KMS-11 (cell line): ENCODE data around the gene CTDP1.

Source experiments
- H2AFZ ChIP-seq: fragments of 200-600 bp; sonication (generic); 2 replicates; pipeline ENCODE4 v1.6.1; 2016; ENCODE audit warnings: antibody characterized with exemption, mixed run types, low read depth
- H3K27ac ChIP-seq: fragments of 200-600 bp; sonication (generic); 2 replicates; pipeline ENCODE4 v1.6.1; 2016; ENCODE audit warnings: mild to moderate bottlenecking, mixed run types
- H3K27me3 ChIP-seq: fragments of 200-600 bp; sonication (generic); 2 replicates; pipeline ENCODE4 v1.6.1; 2017; ENCODE audit warnings: mild to moderate bottlenecking, low read depth, mixed run types, moderate library complexity; ENCODE audit not compliant: insufficient read depth
- H3K36me3 ChIP-seq: fragments of 200-600 bp; sonication (generic); 2 replicates; pipeline ENCODE4 v1.6.1; 2017; ENCODE audit warnings: mild to moderate bottlenecking, mixed run types; ENCODE audit not compliant: insufficient read depth
- H3K4me1 ChIP-seq: fragments of 200-600 bp; sonication (generic); 2 replicates; pipeline ENCODE4 v1.6.1; 2016; ENCODE audit warnings: mild to moderate bottlenecking, low read depth, mixed run types; ENCODE audit not compliant: poor library complexity, severe bottlenecking
- H3K4me2 ChIP-seq: fragments of 200-600 bp; sonication (generic); 2 replicates; pipeline ENCODE4 v1.7.0; 2016; ENCODE audit warnings: mild to moderate bottlenecking, mixed run types
- H3K4me3 ChIP-seq: fragments of 200-600 bp; sonication (generic); IDR thresholded peaks from 2 replicates; pipeline ENCODE4 v1.6.1; 2017; ENCODE audit warnings: low read depth, low read length, mixed read lengths; ENCODE audit not compliant: insufficient read depth
- H3K79me2 ChIP-seq: fragments of 200-600 bp; sonication (generic); 2 replicates; pipeline ENCODE4 v1.6.1; 2016; ENCODE audit warnings: low read depth, mixed run types; ENCODE audit not compliant: insufficient read depth
- H3K9ac ChIP-seq: fragments of 200-600 bp; sonication (generic); 2 replicates; pipeline ENCODE4 v1.6.1; 2016; ENCODE audit warnings: mild to moderate bottlenecking, mixed run types
- H4K20me1 ChIP-seq: fragments of 200-600 bp; sonication (generic); 2 replicates; pipeline ENCODE4 v1.6.1; 2016; ENCODE audit warnings: mild to moderate bottlenecking, mixed run types; ENCODE audit not compliant: insufficient read depth
- TF ChIP-seq, protein P1 (sequence below): fragments of 200-600 bp; sonication (generic); conservative IDR thresholded peaks from 2 replicates; pipeline ENCODE4 v1.6.1; 2017; ENCODE audit warnings: low read depth, mild to moderate bottlenecking, antibody characterized with exemption, low read length, moderate library complexity, mixed read lengths

Gene CTDP1

DNA sequence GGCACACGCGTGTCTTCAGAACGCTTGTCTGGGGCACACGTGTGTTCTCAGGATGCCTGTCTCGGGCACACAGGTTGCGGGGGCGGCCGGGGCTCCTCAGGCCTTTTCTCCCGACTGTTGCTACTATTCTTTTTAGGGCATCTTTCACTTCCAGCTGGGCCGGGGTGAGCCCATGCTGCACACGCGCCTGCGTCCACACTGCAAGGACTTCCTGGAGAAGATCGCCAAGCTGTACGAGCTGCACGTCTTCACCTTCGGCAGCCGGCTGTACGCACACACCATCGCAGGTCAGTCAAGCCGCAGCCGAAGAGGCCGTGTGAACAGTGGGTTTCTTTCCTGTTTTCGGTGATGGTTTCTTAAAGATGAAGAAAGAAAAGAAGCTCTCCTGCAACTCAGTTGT is 25.0 kb downstream of the CTDP1 start:
- no peak overlapping the region for H2AFZ ChIP-seq
- H4K20me1 ChIP-seq, result no peaks in the 10 kb centered on the region
- no peak overlapping the region for H3K4me3 ChIP-seq
- H3K27ac ChIP-seq, result no peak overlapping the region
- H3K9ac ChIP-seq, result no peak overlapping the region
- no peak overlapping the region for H3K4me2 ChIP-seq
- H3K27me3 ChIP-seq, result no peaks in the 10 kb centered on the region
- H3K4me1 ChIP-seq, result no peaks in the 10 kb centered on the region
- TF ChIP-seq, protein P1, sequence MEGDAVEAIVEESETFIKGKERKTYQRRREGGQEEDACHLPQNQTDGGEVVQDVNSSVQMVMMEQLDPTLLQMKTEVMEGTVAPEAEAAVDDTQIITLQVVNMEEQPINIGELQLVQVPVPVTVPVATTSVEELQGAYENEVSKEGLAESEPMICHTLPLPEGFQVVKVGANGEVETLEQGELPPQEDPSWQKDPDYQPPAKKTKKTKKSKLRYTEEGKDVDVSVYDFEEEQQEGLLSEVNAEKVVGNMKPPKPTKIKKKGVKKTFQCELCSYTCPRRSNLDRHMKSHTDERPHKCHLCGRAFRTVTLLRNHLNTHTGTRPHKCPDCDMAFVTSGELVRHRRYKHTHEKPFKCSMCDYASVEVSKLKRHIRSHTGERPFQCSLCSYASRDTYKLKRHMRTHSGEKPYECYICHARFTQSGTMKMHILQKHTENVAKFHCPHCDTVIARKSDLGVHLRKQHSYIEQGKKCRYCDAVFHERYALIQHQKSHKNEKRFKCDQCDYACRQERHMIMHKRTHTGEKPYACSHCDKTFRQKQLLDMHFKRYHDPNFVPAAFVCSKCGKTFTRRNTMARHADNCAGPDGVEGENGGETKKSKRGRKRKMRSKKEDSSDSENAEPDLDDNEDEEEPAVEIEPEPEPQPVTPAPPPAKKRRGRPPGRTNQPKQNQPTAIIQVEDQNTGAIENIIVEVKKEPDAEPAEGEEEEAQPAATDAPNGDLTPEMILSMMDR, result no peak
- peaks cover 10% of the 10 kb centered on the region; the same call in 1 of the 2 replicates for H3K36me3 ChIP-seq
- H3K79me2 ChIP-seq, result peaks cover 11% of the 10 kb centered on the region; the same call in 1 of the 2 replicates

DNA sequence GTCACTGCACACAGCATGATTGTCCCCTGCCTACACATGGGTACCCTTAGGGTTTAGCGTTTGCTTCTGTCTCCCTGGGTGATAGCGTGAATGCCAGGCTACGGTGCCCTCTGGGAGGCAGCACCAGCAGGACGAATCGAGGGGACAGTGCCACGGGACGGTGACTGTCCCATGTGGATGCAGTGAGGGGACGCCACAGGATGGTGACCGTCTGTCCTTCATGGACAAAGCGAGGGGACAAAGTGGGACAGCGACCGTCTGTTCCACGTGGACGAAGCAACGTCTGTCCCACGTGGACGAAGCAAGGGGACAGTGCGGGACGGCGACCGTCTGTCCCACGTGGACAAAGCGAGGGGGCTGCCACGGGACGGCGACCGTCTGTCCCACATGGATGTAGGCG is 25.7 kb downstream of the CTDP1 start:
- H3K9ac ChIP-seq, result no peak overlapping the region
- TF ChIP-seq, protein P1, result no peak
- H3K4me2 ChIP-seq, result no peak overlapping the region
- peaks cover 11% of the 10 kb centered on the region; the same call in 1 of the 2 replicates for H3K79me2 ChIP-seq
- H2AFZ ChIP-seq, result no peak overlapping the region
- no peak overlapping the region for H3K4me3 ChIP-seq
- H3K27ac ChIP-seq, result no peak overlapping the region
- H4K20me1 ChIP-seq, result no peaks in the 10 kb centered on the region
- H3K4me1 ChIP-seq, result no peaks in the 10 kb centered on the region
- no peaks in the 10 kb centered on the region for H3K27me3 ChIP-seq
- peaks cover 8% of the 10 kb centered on the region; the same call in 1 of the 2 replicates for H3K36me3 ChIP-seq

DNA sequence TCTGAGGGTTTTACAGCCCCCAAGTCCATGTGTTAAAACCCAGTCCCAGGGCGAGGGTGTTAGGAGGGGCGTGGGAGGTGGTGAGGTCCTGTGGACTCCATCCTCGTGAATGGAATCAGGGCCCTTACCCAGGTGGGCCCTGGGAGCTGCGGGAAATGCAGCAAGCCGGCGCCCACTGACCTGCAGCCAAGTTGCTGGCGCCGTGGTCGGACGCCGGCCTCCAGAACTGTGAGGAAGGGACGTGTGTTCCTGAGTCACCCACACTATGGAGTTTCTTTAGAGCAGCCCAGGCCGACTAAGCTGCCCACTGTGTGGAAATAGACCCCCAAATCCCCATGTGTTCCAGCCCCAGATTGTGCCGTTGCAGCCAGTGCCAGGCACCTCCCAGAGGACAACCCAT is 26.4 kb downstream of the CTDP1 start:
- Histone ChIP-seq H3K79me2 (peaks cover 11% of the 10 kb centered on the region; the same call in 1 of the 2 replicates), H3K9ac (no peak overlapping the region), H3K27me3 (no peaks in the 10 kb centered on the region), H4K20me1 (no peaks in the 10 kb centered on the region), H2AFZ (no peak overlapping the region), H3K4me1 (no peaks in the 10 kb centered on the region), H3K4me2 (no peak overlapping the region), H3K36me3 (peaks cover 8% of the 10 kb centered on the region; the same call in 1 of the 2 replicates), H3K27ac (no peak overlapping the region), H3K4me3 (no peak overlapping the region)
- TF ChIP-seq, protein P1, result no peak

DNA sequence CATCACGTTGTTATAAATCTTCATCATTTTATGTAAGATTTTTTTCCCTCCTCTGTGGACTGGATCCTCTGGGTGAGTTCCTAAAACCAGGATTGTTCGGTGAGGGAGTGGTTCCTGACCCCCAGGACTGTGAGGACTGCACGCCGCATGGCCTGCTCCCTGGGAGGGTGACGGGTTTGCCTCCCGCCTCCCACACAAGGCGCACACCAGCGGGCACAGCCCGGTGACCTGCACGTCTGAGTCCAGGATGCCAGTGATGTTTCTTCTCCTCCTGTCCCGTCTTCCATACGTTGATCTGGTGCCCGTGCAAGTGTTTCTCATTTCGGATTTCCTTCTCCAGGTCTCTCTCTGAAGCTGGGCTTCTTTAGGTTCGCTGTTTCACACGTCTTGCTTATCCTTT is 27.1 kb downstream of the CTDP1 start:
- TF ChIP-seq, protein P1, result no peak

More for the DNA sequence above, 27.1 kb downstream of the CTDP1 start:
- H4K20me1 ChIP-seq, result no peaks in the 10 kb centered on the region
- peaks cover 9% of the 10 kb centered on the region; the same call in 1 of the 2 replicates for H3K79me2 ChIP-seq
- no peak overlapping the region for H3K9ac ChIP-seq
- no peaks in the 10 kb centered on the region for H3K27me3 ChIP-seq
- no peak overlapping the region for H3K27ac ChIP-seq
- H3K4me2 ChIP-seq, result no peak overlapping the region
- no peak overlapping the region for H3K4me3 ChIP-seq
- H2AFZ ChIP-seq, result no peak overlapping the region
- peaks cover 8% of the 10 kb centered on the region; the same call in 1 of the 2 replicates for H3K36me3 ChIP-seq
- H3K4me1 ChIP-seq, result no peaks in the 10 kb centered on the region
